ENCODE measurements around the gene MT1G.

MT1G gene

DNA sequence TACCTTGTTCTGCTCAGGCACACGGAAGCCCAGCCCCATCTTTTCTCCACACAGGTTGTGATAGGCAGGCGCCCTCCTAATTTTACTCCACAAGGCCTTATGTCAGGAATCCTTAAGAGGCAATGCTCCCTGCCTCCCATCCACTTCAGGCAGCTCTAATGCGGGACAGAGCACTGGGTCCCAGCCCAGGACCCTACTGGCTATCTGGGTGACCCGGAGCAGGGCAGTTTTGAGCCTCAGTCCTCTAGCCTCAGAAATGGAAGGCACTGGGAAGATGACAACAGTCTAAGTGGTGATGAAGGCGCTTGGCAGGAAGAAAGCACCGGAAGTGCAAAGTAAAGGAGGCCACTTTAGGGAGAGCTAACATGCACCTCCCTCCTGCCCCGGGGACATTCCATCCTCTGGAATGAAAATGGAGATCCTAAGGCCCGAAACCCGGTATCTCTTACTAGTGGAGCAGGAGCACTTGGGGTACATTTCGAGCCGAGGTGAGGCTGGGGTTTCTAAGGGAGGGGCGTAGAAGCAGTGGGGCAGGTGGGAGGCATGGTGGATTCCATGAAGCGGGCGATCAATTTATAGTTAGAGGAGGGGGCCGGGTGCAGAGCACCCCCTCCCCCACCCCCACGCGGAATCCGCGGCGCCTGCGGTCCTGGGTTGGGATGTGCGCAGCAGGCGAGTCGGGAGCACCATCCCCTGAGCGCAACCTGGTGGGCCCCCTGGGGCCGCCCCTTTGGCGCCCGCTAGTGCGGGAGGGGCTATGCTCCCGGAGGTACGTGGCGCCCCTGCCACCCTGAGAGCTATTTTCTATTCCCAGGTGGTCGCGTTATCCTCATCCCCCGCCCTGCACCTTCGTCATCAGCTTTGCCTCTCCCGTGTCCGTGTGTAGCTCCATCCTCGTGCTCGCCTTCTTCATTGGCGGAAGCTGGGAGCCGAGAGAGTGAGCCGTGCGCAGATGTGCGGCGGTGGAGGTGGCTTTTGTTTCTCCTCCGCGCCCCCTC lies 5.2 kb downstream of the MT1G start:
- peak; percentile 14 for DNase-seq

DNA sequence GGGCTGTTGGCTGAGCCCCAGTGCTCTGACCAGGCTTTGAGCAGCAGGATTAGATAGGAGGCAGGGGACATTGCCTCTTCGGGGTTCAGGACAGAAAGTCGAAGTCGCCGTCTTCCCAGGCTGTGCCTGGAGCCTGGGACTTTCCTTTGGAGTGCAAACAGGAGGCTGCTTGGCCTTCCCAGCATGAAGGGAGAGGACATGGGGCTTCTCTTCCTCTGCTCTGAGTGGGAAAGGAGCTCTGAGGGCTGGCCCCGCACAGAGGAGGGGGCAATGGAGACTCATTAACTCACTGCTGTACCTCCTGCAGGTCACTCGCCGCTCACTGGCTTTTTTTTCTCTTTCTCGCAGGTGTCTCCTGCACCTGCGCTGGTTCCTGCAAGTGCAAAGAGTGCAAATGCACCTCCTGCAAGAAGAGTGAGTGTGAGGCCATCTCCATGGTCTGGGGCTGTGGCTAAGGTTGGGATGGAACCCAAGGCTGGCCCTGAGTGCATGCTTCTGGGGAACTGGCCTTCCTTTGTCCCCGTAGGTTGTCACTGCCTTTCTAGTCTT lies 9.5 kb downstream of the MT1G start:
- no peak for DNase-seq

DNA sequence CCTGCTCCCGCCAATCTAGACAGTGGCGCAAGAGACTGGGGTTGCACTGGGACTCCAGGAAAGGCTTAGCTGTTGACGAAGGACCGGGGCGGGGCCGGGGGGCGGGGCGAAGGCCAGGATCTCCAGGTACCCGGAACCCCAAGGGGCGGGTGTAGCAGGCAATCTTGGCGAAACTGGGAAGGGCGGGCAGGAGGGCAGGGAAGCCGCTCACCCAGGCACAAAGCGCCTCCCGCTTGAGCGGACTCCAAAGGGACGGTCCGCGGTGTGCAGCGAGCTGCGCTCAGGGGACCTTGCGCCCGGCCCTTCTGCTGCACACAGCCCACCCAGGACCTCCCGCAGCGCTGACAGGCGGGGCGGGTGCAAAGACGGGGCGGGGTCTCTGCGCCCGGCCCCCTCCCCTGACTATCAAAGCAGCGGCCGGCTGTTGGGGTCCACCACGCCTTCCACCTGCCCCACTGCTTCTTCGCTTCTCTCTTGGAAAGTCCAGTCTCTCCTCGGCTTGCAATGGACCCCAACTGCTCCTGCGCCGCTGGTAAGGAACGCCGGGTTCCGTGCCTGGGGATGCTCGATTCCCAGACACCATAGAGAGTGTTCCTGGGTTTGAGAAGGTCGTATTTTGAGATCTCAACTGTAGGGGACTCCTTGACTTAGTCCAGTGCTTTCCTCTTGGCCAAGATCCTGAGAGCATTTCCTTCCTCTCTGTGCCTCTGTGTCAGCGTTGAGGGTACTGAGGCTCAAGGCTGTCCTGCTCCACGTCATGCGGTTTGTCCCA lies 10.1 kb downstream of the MT1G start, which contains the start of gene MT1F:
Gene MT1F, plus strand, starts transcription at position 405 of the 772 bp plus-strand sequence. Its CDS starts 100 bp downstream, at position 505.
- peak; percentile 54 for DNase-seq

DNA sequence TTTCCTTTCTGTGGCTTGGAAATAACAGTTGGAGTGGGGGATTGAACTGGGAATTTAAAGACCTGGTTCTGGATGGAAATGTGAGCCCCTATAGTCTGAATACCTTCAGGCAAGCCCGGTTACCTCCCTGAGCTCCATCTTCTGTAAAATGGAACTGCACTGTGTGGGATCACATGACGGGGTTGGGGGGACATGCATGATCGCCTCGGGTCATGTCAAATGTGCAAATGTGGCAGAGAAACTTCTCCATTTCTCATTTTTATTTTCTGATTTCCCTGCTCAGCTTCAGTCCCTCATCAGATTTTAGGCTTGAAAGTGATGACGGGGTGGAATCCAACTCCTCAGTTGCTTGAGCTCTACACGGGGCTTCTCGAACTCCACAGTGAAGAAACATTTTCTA lies 14.6 kb downstream of the MT1G start:
- no peak for DNase-seq

DNA sequence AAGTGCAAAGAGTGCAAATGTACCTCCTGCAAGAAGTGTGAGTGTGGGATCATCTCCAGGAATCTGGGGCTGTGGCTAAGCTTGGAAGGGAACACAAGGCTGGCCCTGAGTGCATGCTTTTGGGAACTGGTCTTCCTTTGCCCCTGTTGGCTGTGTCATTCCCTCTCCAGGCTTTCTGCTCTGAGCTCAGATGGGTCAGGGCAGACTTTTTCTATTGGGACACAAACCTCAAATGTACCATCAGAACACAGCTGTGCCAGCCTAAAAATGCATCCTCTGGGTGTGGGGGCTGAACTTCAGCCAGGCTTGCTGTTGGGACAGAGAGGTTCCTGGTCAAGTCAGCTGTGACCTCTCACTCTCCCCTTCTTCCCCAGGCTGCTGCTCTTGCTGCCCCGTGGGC lies 15.3 kb downstream of the MT1G start:
- DNase-seq, result no peak

DNA sequence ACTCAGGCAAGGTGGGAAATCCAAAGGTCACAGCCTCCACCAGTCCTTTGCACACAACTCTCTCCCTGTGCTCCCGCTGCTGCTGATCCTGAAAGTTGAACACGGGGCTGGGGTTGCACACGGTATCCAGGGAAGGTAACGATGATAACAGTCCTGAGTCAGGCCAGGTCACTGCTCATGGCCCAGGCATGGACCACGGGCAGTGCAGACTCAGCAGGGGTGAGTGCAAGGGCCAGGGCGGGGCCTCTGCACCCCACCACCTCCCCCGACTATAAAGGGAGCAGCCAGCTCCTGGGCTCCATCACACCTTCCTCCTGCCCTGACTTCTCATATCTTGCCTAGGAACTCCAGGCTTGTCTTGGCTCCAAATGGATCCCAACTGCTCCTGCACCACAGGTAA lies 16.3 kb downstream of the MT1G start, which contains the start of gene MT1B:
Gene MT1B, plus strand, starts transcription at position 301 of the 400 bp plus-strand sequence. Its CDS starts 68 bp downstream, at position 369.
- DNase-seq, result no peak

DNA sequence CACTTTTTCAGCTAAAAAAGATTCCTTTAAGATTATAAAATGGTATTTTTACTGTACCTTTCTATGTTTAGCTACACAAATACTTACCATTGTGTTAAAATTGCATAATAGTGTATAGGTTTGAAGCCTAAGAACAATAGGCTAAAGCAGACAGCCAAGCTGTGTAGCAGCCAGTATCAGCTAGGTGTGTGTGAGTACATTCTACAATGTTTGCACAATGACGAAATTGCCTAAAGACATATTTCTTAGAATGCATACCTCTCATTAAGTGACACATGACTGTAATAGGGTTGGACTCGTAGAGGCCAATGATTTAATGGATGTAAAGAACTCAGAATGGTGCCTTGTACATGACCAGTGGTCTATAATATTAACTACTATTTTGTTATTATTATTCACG lies 18.0 kb downstream of the MT1G start:
- no peak for DNase-seq

DNA sequence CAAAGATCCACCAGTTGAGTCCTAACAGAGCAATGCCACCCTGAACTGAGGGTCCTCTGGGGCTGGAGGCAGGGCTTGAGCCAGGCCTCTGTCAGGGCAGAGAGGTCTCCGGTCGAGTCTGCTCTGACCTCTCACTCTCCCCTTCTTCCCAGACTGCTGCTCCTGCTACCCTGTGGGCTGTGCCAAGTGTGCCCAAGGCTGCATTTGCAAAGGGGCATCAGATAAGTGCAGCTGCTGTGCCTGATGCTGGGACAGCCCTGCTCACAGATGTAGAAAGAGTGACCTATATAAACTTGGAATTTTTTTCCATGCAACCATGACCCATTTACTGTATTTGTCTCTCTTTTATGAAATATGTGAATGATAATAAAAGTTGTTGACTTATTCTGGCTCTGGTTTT lies 18.6 kb downstream of the MT1G start:
- DNase-seq, result no peak

DNA sequence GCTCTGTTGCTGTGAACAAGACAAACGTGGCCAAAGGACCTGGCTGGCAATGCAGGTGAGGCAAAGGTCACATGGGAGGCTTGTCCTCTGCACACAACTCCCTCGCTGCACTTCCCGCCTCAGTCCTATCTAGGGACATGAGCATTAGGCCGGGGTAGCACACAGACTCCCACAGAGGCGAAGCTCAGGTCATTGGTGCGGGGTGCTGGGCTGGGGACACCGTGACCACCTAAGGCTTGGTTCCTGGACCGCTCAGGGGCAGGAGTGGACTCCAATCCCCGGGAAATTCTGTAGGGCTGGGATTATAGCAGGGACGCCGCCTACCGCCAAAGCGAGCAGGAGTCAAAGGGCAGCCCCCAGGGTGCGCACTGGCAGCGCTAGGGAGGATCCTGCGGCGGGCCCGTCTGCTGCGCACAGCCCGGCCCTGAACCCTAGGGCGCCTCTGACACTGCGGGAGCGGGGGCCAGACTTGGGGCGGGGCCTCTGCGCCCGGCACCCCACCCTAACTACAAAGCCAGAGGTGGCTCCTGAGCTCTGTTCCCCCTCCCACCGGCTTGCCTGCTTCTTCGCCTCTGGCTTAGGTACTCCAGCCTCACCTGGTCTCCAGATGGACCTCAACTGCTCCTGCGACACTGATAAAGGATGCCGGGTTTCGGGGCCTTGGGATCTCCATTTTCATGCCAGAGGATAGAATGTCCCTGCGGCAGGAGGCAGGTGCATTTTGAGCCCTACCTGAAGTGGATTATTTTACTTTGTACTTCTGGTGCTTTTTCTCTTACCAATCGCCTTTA lies 20.0 kb downstream of the MT1G start:
- no peak for DNase-seq

DNA sequence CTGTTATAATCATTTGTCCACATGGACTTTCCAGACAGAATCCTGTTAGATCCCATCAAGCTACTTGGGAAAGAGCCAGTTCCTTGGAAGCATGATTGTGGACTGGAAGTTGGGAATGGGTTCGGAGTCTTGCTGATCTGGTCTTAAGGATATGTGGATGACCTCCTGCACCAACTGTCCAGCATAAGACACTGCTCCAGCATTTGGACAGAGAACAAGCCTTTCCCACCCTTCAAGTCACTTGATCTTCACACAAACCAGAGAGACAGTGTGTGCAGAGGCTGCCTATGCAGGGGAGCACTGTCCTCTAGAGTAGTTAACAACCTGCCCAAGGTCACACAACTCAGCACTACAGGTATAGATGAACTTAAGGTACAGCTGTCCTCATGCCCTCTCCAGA lies 22.0 kb downstream of the MT1G start:
- no peak for DNase-seq

DNA sequence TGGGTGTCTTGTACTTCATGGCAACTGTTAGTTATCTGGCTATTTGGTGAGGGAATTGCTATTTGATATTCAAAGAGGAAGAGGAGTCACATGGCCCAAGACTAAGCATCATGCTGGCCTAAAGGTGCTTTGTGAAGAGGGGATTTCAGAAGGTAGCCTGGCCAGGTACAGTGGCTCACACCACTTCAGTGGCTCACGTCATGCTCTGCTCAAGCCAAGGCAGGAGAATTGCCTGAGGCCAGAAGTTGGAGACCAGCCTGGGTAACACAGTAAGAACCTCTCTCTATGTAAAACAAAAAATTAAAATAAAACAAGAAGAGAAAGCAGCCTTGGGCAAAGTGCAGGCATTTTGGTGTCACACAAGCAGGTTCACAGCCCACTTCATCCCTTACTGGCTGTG lies 22.6 kb downstream of the MT1G start:
- no peak for DNase-seq

DNA sequence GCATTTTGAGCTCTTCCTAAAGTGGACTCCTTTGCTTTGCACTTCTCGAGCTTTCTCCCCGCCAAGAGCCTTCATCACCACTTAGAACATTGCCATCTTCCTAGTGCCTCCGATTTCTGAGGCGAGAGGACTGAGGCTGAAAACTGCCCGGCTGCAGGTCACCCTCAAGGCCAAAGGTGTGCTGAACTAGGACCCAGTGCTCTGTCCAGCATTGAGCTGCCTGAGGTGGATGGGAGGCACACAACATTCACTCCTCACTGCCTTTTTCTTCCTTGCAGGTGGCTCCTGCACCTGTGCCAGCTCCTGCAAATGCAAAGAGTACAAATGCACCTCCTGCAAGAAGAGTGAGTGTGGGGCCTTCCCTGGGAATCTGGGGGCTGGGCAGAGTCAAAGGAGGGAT lies 24.0 kb downstream of the MT1G start:
- DNase-seq, result no peak

DNA sequence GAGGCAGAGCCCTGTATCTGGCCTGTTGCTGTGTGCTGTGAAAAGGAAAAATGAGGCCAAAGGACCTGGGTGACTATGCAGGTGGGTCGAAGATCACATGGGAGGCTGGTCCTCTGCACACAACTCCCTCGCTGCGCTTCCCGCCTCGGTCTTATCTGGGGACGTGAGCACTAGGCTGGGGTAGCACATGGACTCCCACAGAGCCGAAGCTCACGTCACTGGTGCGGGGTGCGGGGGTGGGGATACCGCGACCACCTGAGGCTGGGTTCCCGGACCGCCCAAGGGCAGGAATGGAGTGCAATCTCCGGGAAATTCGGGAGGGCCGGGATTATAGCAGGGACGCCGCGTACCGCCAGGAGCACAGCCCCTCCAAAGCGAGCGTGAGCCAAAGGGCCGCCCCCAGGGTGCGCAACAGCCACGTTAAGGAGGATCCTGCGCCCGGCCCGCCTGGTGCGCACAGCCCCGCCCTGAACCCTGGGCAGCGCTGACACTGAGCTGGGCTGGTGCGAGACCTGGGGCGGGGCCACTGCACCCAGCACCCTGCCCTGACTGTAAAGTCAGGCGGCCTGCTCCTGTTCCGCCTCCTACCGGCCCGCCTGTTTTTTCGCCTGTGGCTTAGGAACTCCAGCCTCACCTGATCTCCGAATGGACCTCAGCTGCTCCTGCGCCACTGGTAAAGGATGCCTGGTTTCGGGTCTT lies 24.6 kb downstream of the MT1G start:
- DNase-seq, result no peak

DNA sequence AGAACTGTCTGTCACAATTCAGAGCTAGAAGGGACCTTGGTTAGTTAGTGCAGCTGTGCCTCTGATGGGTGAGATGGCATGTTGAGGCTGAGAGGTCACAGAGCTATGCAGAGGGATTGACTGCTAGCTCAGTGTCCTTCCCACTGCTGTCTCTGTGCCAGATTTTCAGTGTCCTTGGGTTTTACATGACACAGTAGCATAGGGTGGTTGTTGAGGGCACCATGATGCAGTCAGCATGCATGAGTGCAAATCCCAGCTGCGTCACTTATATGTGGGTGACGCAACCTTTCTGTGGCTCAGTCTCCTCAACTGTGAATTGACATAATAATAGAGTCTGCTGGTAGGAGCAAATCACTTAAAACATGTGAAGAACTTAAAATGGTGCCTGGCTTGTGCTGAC lies 26.7 kb downstream of the MT1G start:
- no peak for DNase-seq

DNA sequence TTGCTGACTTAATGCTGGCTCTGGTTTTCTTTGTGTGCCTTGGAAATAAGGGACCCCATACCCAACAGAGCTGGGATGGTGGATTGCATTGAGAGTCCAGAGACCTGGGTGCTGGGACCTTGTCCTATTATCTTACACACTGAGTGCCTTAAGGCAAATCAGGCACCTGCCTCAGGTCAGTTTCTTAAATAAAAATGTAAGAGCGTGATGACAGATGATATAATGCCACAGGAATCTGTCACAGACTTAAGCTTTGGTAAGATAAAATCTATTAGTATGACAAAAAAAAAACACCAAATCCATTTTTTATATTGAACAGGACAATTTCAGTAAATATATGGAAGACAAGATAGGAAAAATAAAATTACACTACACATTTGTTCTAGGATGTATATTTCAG lies 27.8 kb downstream of the MT1G start:
- no peak for DNase-seq

DNA sequence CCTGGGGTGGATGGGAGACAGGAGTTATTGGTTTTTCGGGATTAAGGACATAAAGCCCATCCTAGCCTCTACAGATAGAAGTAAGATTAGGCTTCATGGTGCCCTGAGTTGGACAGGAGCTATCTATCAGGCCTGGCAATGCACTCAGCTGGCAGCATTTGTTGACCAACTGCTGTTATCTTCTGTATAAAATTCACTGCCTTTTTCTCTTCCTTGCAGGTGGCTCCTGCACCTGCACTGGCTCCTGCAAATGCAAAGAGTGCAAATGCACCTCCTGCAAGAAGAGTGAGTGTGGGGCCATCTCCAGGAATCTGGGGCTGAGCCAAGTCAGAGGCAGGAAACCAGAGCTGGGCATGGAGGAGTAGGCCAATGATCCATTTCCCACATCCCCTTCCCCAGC lies 28.8 kb downstream of the MT1G start:
- no peak for DNase-seq

DNA sequence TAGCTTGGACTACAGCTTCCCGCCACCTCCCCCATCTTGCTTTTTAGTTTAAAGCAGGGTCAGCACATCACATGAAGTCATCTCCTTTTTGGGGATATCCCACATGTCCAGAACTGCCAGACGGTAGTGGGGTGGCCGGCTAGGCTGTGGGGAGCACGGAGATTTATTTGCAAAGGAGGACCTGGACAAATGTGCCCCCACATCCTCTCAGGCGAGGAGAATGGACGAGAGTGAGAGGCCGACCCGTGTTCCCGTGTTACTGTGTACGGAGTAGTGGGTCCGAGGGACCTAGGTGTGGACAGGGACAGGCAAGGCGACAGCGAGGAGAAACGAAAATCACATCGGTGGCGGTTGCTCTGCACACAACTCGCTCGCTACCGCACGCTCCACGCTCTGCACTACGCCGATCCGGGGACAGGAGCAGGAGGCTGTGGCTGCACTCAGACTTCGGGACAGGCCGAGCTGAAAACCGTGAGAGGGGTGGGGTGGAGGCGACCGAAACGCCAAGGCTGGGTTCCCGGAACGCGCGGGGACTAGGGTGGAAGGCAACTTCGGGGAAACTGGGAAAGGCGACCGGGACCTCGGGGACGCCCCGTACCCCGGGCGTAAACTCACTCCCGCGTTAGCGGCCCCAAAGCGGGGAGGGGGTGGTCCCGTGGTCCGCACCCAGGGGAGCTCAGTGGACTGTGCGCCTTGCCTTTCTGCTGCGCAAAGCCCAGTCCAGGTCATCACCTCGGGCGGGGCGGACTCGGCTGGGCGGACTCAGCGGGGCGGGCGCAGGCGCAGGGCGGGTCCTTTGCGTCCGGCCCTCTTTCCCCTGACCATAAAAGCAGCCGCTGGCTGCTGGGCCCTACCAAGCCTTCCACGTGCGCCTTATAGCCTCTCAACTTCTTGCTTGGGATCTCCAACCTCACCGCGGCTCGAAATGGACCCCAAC lies 29.8 kb downstream of the MT1G start, which contains the start of gene MT1A:
Gene MT1A, plus strand, starts transcription at position 853 of the 937 bp plus-strand sequence. Its CDS starts 73 bp downstream, at position 926.
- no peak for DNase-seq

DNA sequence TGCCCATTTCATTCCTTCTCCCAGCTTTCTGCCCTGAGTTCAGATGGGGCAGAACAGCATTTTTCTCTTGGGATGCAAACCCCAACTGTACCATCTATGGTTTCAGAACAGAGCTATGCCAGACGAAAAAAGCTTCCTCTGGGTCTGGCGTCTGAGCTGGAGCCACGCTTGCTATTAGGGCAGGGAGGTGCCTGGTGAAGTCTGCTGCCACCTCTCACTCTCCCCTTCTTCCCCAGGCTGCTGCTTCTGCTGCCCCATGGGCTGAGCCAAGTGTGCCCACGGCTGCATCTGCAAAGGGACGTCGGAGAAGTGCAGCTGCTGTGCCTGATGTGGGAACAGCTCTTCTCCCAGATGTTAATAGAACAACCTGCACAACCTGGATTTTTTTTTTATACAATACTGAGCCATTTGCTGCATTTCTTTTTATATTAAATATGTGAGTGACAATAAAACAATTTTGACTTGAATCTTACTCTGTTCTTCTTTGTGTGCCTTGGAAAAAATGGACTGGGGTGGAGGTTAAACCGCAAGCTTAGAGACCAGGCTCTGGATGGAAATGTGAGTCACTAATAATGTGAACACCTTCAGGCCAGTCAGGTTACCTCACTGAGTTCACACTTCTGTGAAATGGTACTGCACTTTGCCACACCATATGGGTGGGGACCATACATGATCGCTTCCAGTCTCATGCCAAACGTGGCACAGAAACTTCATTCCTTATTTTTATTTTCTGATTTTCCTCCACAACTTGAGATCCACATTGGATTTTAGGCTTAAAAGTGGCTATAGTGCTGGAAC lies 31.1 kb downstream of the MT1G start:
- DNase-seq, result no peak

DNA sequence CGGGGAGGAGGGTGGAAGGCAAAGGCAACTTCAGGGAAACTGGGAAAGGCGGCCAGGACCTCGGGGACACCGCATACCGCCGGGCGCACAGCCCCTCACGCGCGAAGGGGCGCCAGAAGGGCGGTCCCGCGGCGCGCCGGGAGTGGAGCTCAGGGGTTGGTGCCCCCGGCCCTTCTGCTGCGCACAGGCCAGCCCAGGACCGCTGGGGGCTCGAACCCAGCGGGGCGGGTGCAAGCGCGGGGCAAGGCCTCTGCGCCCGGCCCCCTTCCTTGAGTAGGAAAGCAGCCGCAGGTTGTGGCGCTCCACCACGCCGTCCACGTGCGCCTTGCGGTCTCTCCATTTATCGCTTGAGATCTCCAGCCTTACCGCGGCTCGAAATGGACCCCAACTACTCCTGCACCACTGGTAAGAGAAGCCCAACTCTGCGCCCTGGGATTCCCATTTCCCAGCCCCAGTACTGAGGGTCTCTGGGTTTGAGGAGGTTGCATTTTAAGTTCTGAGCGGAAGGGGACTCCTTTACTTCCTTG lies 32.4 kb downstream of the MT1G start:
- DNase-seq, result no peak

Data from NCI-H1436 (cell line).